Hippocampal formation (tissue), 2 donors: Measurements from ENCODE around the gene CHURC1.
"Not testable (repeated sequence)": the region's sequence is repeated elsewhere in the genome, so short reads cannot be mapped to it uniquely, and the experiment has no call there.

ENCODE experiments used
- DNase-seq, 2 donors: peaks; one replicate each; lab custom pipeline; 2025; lab: John Stamatoyannopoulos, UW

The CHURC1 gene

GRCh38 chr14:64910847-64911495 lies 3.3 kb upstream of the CHURC1 start:
- DNase-seq = no peak

GRCh38 chr14:64912261-64912660 lies 2.0 kb upstream of the CHURC1 start:
- DNase-seq = no peak

GRCh38 chr14:64913477-64913876 lies 778 bp upstream of the CHURC1 start:
- not testable (repeated sequence) for DNase-seq

DNA sequence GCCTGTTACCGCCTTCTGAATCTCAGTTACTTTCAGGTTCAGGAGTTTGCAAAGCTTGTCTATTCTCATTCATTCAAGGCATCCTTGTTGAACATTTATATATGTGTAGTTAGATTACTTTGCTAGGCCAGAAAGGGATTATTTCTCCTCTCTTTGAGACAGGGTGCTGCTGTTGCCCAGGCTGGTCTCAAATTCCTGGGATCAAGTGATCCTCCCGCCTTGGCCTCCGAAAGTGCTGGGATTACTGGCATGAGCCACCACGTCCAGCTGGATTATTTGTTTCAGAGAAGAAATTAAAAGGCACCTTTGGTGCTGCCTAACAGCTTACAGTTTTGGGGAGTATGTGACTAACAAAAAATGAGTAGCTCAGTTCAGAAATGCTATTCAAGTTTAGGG lies 772 bp downstream of the CHURC1 start:
- DNase-seq = no peak

DNA sequence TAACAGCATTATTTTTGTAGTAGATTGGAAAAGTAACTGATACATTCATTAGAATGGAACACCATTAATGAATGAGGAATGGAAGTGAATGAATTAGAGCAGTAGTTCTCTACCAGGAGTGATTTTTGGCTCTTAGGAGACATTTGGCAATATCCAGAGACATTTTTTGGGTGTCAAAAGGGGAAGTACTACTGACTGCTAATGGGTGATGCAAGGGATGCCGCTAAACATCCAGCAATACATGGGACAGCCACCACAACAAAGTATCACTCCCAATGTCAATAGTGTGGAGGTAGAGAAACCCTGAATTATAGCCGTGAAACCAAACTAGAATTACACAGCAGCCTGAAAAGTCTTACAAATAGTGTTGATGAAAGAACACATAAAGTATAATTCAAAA lies 1.5 kb downstream of the CHURC1 start:
- no peak for DNase-seq

GRCh38 chr14:64918216-64918615 lies 4.0 kb downstream of the CHURC1 start:
- DNase-seq = no peak

- no peak for DNase-seq
Measured at GRCh38 chr14:64919215-64919614, 5.0 kb downstream of the CHURC1 start.

- DNase-seq = no peak
Measured at GRCh38 chr14:64919618-64920017, 5.4 kb downstream of the CHURC1 start.

DNA sequence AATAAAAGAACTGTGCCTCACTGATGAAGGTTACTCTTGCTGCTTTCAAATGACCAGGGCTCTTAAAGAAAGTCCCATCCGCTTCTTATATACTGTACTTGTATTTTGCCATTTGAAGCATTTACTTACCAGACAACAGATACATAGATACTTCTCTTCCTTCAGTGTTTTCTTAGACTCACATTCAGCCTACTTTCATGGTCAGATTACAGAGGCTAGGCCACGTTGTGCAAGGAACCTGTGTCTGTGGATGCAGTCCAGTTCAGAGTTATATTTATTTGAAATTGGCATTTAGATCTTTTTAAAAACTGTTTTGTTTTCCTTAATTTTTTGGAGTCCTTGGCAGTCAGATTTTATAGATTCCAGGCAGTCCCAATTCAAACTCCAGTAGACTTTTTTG lies 6.2 kb downstream of the CHURC1 start:
- no peak for DNase-seq

GRCh38 chr14:64923015-64923414 lies 8.8 kb downstream of the CHURC1 start:
- DNase-seq = no peak

DNA sequence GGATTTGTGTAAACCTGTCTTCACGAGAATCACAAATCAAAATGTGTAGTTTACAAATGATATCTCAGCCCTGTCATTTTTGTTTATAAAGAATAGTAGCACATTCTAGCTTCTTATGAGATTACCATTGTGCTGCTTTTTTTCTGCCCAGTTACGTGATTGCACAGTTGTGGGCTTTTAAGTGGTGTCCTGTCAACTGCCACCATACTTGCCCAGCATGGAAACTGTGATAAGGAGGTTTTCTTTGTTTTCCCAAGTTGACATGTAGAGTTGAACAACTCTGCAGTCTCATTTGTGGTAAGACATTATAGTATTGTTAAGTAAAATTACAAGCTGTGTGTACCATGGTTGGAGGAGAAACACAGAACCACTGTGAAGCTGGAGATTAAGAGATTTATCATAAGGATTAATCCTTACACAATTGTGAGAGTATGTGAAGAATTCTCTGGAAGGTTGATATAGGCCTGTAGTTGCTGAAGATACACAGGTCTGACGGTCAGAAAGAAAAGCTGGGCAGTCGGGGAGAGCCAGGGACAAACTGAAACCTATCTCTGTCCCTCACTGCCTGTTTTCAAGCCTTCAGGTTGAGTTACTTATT lies 12.2 kb downstream of the CHURC1 start:
- no peak for DNase-seq

GRCh38 chr14:64927031-64927430 lies 12.8 kb downstream of the CHURC1 start:
- no peak for DNase-seq

GRCh38 chr14:64928239-64929013 lies 14.2 kb downstream of the CHURC1 start:
- DNase-seq = no peak

- no peak for DNase-seq
Measured at GRCh38 chr14:64929014-64929359, 14.7 kb downstream of the CHURC1 start.

DNA sequence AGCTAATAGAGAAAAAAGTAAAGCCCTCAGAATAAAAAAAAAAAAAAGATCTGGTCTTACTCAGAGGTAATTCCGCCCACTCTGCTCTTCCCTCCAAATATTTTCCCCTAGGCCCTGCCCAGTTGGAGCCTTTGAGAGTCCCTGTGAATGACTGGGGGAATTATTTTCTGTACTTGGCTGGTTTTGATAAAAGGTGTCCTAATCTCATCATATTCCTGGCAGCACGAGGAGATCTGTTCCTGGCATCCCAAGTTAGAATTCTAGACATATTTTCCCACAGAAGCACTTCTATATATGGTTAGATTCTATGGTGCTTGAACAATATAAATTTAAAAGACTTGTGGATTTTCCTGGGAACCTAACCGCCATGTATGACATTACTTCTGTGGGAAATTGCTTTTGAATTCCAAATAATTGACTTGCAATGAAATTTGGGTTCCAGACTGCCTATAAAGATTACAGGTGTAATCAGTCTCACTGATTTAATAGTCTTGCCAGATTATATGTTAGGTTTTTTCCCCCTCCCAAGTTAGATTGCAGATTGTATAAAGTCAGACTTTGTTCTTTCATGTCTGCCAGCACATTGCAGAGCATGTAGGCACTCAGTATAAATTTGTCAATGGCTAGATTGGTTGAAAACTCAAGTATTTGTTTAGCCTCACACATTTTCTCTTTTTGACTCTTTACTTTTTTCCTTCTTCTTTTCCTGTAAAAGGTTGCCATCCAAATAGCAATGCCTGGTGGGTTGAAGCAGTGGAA lies 16.0 kb downstream of the CHURC1 start:
- DNase-seq = no peak

DNA sequence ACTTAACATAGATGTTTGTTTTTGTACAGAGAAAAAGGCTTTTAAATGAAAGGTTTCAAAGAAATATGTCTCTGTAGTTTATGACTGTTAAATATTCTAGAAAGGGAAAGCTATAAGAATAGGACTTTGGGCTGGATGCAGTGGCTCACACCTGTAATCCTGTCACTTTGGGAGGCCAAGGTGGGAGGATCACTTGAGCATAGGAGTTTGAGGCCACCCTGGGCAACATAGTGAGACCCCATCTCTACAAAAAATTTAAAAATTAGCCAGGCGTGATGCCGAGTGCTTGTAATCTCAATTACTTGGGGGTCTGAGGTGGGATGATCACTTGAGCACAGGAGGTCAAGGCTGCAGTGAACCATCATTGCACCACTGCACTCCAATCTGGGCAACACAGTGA lies 16.9 kb downstream of the CHURC1 start:
- no peak for DNase-seq

DNA sequence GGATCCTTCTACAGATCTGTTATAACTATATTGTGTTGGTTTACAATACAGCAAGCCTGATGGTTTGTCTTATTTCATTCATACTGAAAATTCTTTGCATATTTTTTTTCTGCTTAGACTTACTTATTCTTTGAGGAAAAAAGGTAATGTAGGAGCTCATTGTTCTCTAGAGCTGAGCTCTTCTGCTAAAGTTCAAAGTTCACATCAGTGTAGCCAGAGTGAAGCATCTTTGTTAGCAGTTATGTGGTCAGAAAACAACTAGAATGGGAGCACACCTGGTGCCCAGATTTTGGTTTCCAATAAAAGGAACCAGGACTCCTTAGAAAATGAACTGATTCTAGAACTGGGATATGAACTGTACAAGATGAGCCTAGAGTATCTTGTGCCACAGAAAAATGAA lies 18.0 kb downstream of the CHURC1 start:
- DNase-seq = no peak

DNA sequence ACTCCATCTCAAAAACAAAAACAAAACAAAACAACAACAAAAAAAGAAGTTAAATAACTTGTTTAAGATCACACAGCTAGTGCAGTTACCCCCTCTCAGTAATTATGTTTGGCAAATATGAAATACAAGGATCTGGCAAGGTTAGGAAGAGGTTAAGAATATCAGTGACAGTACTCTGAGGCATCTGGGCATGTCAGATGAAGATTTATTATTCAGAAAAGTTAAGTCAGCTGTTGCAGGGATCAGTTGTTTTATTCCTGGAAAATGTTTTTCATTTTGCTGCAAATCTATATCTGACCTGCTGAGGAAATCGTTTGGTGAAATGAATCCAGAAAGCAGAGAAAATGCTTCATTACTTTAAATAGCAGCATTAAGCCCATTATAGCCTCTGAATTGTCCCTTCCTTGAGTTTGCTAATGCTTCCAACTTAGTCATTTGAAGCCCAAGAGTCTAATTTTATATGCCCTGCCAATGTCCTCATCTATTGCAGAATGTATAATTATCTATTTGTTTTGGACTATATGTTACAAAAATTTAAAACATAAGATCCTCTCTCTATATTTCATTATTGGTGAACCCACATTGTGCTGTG lies 20.2 kb downstream of the CHURC1 start:
- DNase-seq = no peak

DNA sequence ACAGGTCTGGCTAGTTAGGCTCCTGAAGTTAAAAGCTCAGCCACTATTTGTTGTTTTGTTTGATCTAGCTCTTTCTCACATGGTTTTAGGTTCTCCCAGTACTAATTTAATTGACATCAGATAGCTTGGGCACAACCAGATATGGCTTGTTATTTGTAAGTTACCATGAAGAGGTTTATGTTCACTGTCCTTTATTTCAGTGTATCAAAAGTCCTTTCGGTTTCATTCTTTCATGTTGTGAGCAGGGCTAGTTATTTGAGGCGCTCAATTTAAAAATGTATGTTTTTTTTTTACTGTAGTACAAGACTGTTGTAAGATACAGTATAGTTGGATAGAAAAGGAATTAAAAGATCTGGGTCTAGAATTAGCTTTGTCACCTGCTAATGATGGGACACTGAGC lies 21.3 kb downstream of the CHURC1 start:
- no peak for DNase-seq

- no peak for DNase-seq
Measured at GRCh38 chr14:64937171-64937820, 23.0 kb downstream of the CHURC1 start.

GRCh38 chr14:64937821-64938193 lies 23.6 kb downstream of the CHURC1 start:
- no peak for DNase-seq
